Osteocyte (in vitro differentiated cells): ENCODE measurements around the gene PPEF1. TPM values are rescaled to one million over a fixed set of nuclear protein-coding genes. Genes with fewer than 3 reads are reported as not detected.

Experiments
- DNase-seq: peaks from one replicate; pipeline ENCODE4 v3.0.0; 2021; ENCODE audit warnings: mixed read lengths; ENCODE audit not compliant: unreplicated experiment; ENCODE audit errors: extremely low spot score
- H3K27ac Mint-ChIP-seq: one replicate; pipeline ENCODE4 v1.8.0; 2021; ENCODE audit warnings: mild to moderate bottlenecking, mixed read lengths; ENCODE audit not compliant: unreplicated experiment
- H3K27me3 Mint-ChIP-seq: one replicate; pipeline ENCODE4 v1.8.0; 2021; ENCODE audit warnings: mixed read lengths; ENCODE audit not compliant: unreplicated experiment
- H3K36me3 Mint-ChIP-seq: one replicate; pipeline ENCODE4 v1.8.0; 2021; ENCODE audit warnings: mixed read lengths; ENCODE audit not compliant: unreplicated experiment
- H3K4me1 Mint-ChIP-seq: one replicate; pipeline ENCODE4 v1.8.0; 2021; ENCODE audit warnings: mixed read lengths; ENCODE audit not compliant: unreplicated experiment
- H3K4me3 Mint-ChIP-seq: one replicate; pipeline ENCODE4 v1.8.0; 2021; ENCODE audit warnings: mild to moderate bottlenecking, moderate library complexity, mixed read lengths; ENCODE audit not compliant: unreplicated experiment
- H3K9me3 Mint-ChIP-seq: one replicate; pipeline ENCODE4 v1.8.0; 2021; ENCODE audit warnings: mixed read lengths; ENCODE audit not compliant: unreplicated experiment
- total RNA-seq: library from RNA; stranded (reverse); gene quantifications from 2 replicates; pipeline ENCODE4 v1.2.1, GENCODE V29; 2021
- TF ChIP-seq, protein P1 (sequence below): fragments of 200-600 bp; sonication (generic); IDR thresholded peaks from 2 replicates; pipeline ENCODE4 v1.5.0; 2021; ENCODE audit warnings: antibody characterized with exemption, mild to moderate bottlenecking, moderate library complexity

Gene PPEF1
- total RNA-seq, 1 donor from 2014 or later = 1.2 TPM

DNA sequence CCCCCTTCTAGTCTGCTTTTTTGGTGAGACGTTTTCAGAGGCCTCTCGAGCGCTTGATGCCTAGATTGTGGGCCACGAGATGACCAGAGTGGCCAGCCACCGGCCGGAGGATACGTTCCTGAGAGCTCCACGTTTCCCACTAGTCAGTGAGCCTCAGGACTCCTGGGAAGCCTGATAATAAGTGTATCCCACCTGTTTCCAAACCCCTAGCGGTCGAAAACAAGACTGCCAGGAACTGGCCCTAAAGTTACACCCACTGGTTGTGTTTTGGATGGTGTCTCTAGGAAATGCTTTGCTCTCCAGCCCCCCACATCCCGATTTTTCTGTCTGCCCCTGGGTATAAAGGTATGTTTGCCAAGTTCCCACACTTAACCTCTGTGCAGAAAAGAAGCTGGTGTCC lies 31.0 kb upstream of the PPEF1 start:
- Mint-ChIP-seq H3K4me1 (peaks cover 3% of the 10 kb centered on the region), H3K9me3 (peaks cover 4% of the 10 kb centered on the region), H3K27me3 (no peaks in the 10 kb centered on the region), H3K4me3 (no peak overlapping the region), H3K27ac (no peak overlapping the region), H3K36me3 (no peaks in the 10 kb centered on the region)
- TF ChIP-seq, protein P1, sequence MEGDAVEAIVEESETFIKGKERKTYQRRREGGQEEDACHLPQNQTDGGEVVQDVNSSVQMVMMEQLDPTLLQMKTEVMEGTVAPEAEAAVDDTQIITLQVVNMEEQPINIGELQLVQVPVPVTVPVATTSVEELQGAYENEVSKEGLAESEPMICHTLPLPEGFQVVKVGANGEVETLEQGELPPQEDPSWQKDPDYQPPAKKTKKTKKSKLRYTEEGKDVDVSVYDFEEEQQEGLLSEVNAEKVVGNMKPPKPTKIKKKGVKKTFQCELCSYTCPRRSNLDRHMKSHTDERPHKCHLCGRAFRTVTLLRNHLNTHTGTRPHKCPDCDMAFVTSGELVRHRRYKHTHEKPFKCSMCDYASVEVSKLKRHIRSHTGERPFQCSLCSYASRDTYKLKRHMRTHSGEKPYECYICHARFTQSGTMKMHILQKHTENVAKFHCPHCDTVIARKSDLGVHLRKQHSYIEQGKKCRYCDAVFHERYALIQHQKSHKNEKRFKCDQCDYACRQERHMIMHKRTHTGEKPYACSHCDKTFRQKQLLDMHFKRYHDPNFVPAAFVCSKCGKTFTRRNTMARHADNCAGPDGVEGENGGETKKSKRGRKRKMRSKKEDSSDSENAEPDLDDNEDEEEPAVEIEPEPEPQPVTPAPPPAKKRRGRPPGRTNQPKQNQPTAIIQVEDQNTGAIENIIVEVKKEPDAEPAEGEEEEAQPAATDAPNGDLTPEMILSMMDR = peak; percentile 40
- no peak for DNase-seq

DNA sequence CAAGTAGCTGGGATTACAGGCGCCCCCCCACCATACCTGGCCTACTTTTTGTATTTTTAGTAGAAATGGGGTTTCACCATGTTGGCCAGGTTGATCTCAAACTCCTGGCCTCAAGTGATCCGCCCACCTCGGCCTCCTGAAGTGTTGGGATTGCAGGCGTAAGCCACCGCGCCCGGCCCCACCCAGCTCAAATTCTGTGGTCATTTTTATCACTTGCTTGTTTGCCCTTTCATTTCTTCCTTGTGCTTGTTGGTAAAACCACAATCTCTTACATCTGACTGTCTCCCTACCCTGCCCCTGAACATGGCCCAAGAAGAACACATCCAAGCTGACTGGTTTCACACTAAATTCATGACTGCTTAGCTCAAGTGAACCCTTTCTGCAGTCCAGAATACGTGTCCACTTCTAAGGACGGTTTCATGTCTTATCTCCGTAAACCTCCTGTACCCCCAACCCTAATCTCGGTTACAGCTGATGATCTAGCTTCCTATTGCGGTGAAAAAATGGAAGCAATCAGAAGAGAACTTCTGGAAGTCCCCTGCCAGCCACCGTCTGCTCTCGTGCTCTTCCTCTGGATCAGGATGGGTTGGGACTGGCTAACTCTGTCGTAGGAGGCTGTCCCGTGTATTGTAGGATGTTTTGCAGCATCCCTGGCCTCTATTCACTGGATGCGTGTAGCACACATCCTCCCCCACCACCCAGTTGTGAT lies 30.1 kb upstream of the PPEF1 start:
- Mint-ChIP-seq H3K36me3 (no peaks in the 10 kb centered on the region), H3K9me3 (peaks cover 4% of the 10 kb centered on the region), H3K27me3 (no peaks in the 10 kb centered on the region), H3K4me3 (no peak overlapping the region), H3K4me1 (peaks cover 3% of the 10 kb centered on the region), H3K27ac (no peak overlapping the region)
- DNase-seq = no peak
- TF ChIP-seq, protein P1 = no peak

DNA sequence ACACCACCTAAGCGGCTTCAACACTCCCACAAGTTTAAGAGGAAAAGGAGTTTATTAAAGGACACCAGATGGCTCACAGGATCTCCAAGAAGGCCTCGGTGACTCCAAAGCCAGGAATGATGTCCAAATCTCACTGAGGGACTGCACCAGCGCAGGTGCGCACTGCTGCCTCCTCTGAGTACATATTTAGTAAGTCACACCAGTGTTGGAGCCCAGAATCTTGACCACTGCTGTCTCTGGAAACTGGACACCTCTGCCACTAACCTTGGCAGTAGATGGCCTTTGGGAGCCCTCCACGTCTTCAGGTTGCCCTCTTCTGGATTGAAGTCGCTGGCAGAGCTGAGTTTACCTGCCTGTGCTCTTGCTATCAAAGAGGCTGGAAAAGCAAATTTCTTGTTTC lies 25.4 kb upstream of the PPEF1 start:
- TF ChIP-seq, protein P1 = no peak
- no peaks in the 10 kb centered on the region for H3K9me3 Mint-ChIP-seq
- H3K36me3 Mint-ChIP-seq = no peaks in the 10 kb centered on the region
- no peaks in the 10 kb centered on the region for H3K27me3 Mint-ChIP-seq
- no peak overlapping the region for H3K27ac Mint-ChIP-seq
- no peak for DNase-seq
- H3K4me3 Mint-ChIP-seq = no peak overlapping the region
- H3K4me1 Mint-ChIP-seq = peaks cover 5% of the 10 kb centered on the region

DNA sequence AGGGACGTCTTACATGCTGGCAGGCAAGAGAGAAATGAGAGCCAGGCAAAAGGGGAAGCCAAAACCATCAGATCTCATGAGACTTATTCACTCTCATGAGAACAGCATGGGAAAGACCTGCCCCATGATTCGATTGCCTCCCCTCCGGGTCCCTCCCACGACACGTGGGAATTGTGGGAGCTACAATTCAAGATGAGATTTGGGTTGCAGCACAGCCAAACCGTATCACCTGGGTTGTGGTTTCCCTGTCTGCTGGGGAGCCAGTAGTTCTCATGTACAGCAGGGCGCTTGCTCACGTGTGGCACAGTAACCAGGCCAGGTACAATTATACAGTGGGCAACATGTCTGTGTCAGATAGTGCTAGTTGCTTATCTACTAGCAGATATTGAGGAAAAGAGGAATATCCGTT lies 24.5 kb upstream of the PPEF1 start:
- Mint-ChIP-seq H3K27ac (no peak overlapping the region), H3K36me3 (no peaks in the 10 kb centered on the region), H3K4me3 (no peak overlapping the region), H3K9me3 (no peaks in the 10 kb centered on the region), H3K4me1 (peaks cover 5% of the 10 kb centered on the region), H3K27me3 (no peaks in the 10 kb centered on the region)
- TF ChIP-seq, protein P1 = no peak
- DNase-seq = no peak

DNA sequence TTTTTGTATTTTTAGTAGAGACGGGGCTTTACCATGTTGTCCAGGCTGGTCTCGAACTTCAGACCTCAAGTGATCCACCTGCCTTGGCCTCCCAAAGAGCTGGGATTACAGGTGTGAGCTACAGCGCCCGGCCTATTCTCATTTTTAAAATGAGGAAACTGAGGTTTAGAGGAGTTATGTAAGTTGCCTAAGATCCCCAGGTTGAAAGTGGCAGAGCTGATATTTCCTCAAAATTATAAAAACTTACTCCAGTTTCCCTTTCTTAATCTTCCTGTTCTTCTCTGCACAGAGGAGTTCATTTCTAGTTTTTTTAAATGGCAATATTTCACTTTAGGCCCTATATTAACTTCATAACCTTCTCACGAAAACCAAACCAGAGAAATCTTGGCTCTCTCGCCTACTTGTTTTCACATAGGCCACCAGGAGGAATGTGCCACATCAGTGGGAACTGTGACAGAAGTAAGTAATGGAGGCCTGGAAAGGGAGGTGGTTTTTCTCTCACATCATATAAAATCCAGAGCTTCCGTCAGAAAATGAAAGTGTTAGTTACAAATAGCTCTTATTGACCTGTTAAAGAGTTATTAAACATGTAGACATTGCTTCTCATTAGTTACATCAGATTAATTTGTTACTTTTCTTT lies 19.5 kb upstream of the PPEF1 start:
- H3K27ac Mint-ChIP-seq = no peak overlapping the region

More for the DNA sequence above, 19.5 kb upstream of the PPEF1 start:
- Mint-ChIP-seq H3K27me3 (no peaks in the 10 kb centered on the region), H3K4me1 (peaks cover 5% of the 10 kb centered on the region), H3K4me3 (no peak overlapping the region), H3K36me3 (no peaks in the 10 kb centered on the region), H3K9me3 (peaks cover 9% of the 10 kb centered on the region)
- TF ChIP-seq, protein P1 = no peak
- DNase-seq = no peak
